ENCODE results near the gene AVP. TPM values are rescaled to one million over a fixed set of nuclear protein-coding genes. Genes with fewer than 3 reads are reported as not detected.

Gene AVP
- total and polyA plus RNA-seq, 2 of the 13 experiments (the other 11 are each of a cell fraction or from before 2014, with no cell fraction given): 0.12 TPM; not detected in 1

DNA sequence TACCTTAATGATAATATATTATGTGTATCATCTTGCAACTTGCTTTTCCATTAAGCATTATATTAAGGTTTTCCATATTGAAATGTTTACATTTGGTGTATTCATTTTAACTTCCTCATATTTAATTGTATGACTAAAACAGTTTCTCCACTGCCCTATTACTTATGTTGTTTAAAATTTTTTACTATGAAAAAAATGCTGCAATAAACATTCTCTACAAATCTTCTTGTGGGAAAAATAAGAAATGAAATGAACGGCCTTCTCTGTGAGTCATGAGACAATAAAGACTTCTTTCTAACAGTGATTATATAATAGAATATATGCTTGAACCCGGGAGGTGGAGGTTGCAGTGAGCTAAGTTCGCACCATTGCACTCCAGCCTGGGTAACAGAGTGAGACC lies 49.6 kb upstream of the AVP start:
- H3K27me3 ChIP-seq (ENCODE audit: control insufficient read depth in 1 of 2, insufficient read depth in 2 of 2, low read length in 2 of 2): no peaks in the 10 kb centered on the region
- POLR2A ChIA-PET: no interaction called here
- no peak overlapping the region for H3K9ac ChIP-seq (ENCODE audit: insufficient read depth, low read depth, low read length)
- CTCF ChIA-PET (ENCODE audit: low intra/inter-chr PET ratio, low total read pairs): no interaction called here
- TF ChIP-seq, protein P1, sequence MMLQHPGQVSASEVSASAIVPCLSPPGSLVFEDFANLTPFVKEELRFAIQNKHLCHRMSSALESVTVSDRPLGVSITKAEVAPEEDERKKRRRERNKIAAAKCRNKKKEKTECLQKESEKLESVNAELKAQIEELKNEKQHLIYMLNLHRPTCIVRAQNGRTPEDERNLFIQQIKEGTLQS (CRISPR knock-in tag; IDR thresholded peaks at IDR 0.05): no peak
- TF ChIP-seq, protein P2, sequence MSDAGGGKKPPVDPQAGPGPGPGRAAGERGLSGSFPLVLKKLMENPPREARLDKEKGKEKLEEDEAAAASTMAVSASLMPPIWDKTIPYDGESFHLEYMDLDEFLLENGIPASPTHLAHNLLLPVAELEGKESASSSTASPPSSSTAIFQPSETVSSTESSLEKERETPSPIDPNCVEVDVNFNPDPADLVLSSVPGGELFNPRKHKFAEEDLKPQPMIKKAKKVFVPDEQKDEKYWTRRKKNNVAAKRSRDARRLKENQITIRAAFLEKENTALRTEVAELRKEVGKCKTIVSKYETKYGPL (CRISPR knock-in tag; IDR thresholded peaks at IDR 0.05): 0 out of 2 replicates have a peak, but pooled peaks have one; percentile 17
- H3K4me2 ChIP-seq (ENCODE audit: low read depth, low read length): no peak overlapping the region
- DNase-seq (ENCODE audit: low spot score) (no peak), FAIRE-seq (no peak), ATAC-seq (no peak)
- H3K4me3 ChIP-seq (replicated peaks in 1 of 3; ENCODE audit: insufficient read depth in 1 of 3, low read depth in 2 of 3, low read length in 3 of 3): no peak overlapping the region
- BruUV-seq (replicated peaks): no TSS peak
- H3K36me3 ChIP-seq (replicated peaks in 1 of 2; ENCODE audit: control insufficient read depth in 1 of 2, insufficient read depth in 2 of 2, low read length in 2 of 2): peaks cover 3 to 8% of the 10 kb centered on the region in 2 experiments; a peak in 3 of 5 replicates
- peaks cover 7% of the 10 kb centered on the region; the same call in 1 of the 2 replicates for H3K4me1 ChIP-seq (ENCODE audit: insufficient read depth, low read length)
- no peak overlapping the region for H2AFZ ChIP-seq (ENCODE audit: low read length)
- in situ Hi-C loops (cut with HindIII; ENCODE audit: extremely low pct_ligation_motif_present, low pct_unique_long_range_greater_than_20kb): no loop called here
- H3K79me2 ChIP-seq (ENCODE audit: insufficient read depth, low read length): peaks cover 6% of the 10 kb centered on the region
- no peaks in the 10 kb centered on the region for H3K9me3 ChIP-seq (ENCODE audit: low read length)
- no peak overlapping the region for H3K27ac ChIP-seq (ENCODE audit: extremely low read length, insufficient read depth, low read length)
- intact Hi-C loops (cut with micrococcal nuclease; ENCODE audit: unreplicated experiment): no loop called here
- no peaks in the 10 kb centered on the region for H4K20me1 ChIP-seq (ENCODE audit: insufficient read depth, low read length)
- 86% methylated on average over 3 of the region's 3 CpGs for WGBS (ENCODE audit: low lambda C conversion rate)

DNA sequence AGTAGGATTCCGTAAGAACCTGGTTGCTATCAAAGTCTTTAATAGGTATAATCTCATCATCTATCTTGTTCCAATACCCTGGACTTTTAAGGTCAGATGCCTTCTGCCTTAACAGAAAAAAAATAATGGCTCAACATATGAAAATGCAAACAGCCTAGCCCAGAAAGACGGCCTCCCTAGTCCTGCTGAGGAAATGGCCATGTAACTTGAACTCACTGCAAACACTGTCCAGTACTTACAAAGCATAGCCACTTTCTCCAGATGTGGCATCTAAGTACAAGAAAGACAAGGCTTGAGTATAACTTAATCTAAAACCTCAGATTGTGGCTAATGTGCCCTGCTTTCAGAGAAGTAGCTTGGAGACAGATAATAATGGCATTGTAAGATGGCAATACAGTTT lies 48.6 kb upstream of the AVP start:
- Histone ChIP-seq H3K27me3 (ENCODE audit: control insufficient read depth in 1 of 2, insufficient read depth in 2 of 2, low read length in 2 of 2) (no peaks in the 10 kb centered on the region), H3K4me1 (ENCODE audit: insufficient read depth, low read length) (peaks cover 11% of the 10 kb centered on the region; the same call in 1 of the 2 replicates), H4K20me1 (ENCODE audit: insufficient read depth, low read length) (no peaks in the 10 kb centered on the region), H2AFZ (ENCODE audit: low read length) (no peak overlapping the region), H3K79me2 (ENCODE audit: insufficient read depth, low read length) (peaks cover 3% of the 10 kb centered on the region), H3K27ac (ENCODE audit: extremely low read length, insufficient read depth, low read length) (no peak overlapping the region), H3K9ac (ENCODE audit: insufficient read depth, low read depth, low read length) (no peak overlapping the region), H3K4me2 (ENCODE audit: low read depth, low read length) (no peak overlapping the region), H3K4me3 (replicated peaks in 1 of 3; ENCODE audit: insufficient read depth in 1 of 3, low read depth in 2 of 3, low read length in 3 of 3) (no peak overlapping the region), H3K36me3 (replicated peaks in 1 of 2; ENCODE audit: control insufficient read depth in 1 of 2, insufficient read depth in 2 of 2, low read length in 2 of 2) (peaks cover 2 to 8% of the 10 kb centered on the region in 2 experiments; a peak in 3 of 5 replicates), H3K9me3 (ENCODE audit: low read length) (no peaks in the 10 kb centered on the region)
- ATAC-seq: no peak
- no peak for DNase-seq (ENCODE audit: low spot score)
- ChIA-PET CTCF (ENCODE audit: low intra/inter-chr PET ratio, low total read pairs) (no interaction called here), POLR2A (interaction anchor here (0.7 kb wide), 1 partner anchor 84 kb away, joined by 3 read pairs; no protein-coding TSS in a partner anchor)
- TF ChIP-seq ZNF326 (CRISPR knock-in tag; IDR thresholded peaks at IDR 0.05; ENCODE audit: borderline replicate concordance): no peak
- 85% methylated on average over 2 of the region's 2 CpGs for WGBS (ENCODE audit: low lambda C conversion rate)
- in situ Hi-C loops (cut with HindIII; ENCODE audit: extremely low pct_ligation_motif_present, low pct_unique_long_range_greater_than_20kb) (no loop called here), intact Hi-C loops (cut with micrococcal nuclease; ENCODE audit: unreplicated experiment) (no loop called here)
- FAIRE-seq: no peak
- BruUV-seq (replicated peaks): no TSS peak

Data from HepG2 (cell line).